ENCODE results near the gene TYW1B.
"Not testable (repeated sequence)": the region's sequence is repeated elsewhere in the genome, so short reads cannot be mapped to it uniquely, and the experiment has no call there.

The TYW1B gene

GRCh38 chr7:72827839-72828591 is at the start of gene TYW1B:
TSS of gene TYW1B (minus strand) at chr7:72828200. CDS start at chr7:72828075, 125 bp downstream.
- Histone ChIP-seq H2AFZ (ENCODE audit: low read depth) (peak within 1 kb of the TSS; percentile 72), H4K20me1 (ENCODE audit: insufficient read depth) (peaks cover 10% of the 10 kb centered on the region; the same call in 1 of the 2 replicates), H3K79me2 (ENCODE audit: insufficient read depth, low read depth) (peaks cover 69% of the 10 kb centered on the region), H3K36me3 (ENCODE audit: insufficient read depth) (peaks cover 22% of the 10 kb centered on the region; the same call in 1 of the 2 replicates), H3K4me1 (ENCODE audit: low read depth, poor library complexity, severe bottlenecking) (peaks cover 49% of the 10 kb centered on the region), H3K9ac (peak within 1 kb of the TSS; percentile 73), H3K27ac (peak within 1 kb of the TSS; percentile 64), H3K4me2 (peak within 1 kb of the TSS; percentile 87), H3K4me3 (IDR thresholded peaks at IDR 0.05; ENCODE audit: insufficient read depth, low read depth, low read length) (peak within 1 kb of the TSS; percentile 44)
- H3K27me3 ChIP-seq (ENCODE audit: insufficient read depth, low read depth): not testable (repeated sequence)

- H3K4me1 ChIP-seq (ENCODE audit: low read depth, poor library complexity, severe bottlenecking); H3K36me3 ChIP-seq (ENCODE audit: insufficient read depth); H3K79me2 ChIP-seq (ENCODE audit: insufficient read depth, low read depth); H2AFZ ChIP-seq (ENCODE audit: low read depth); H4K20me1 ChIP-seq (ENCODE audit: insufficient read depth); H3K4me3 ChIP-seq (IDR thresholded peaks at IDR 0.05; ENCODE audit: insufficient read depth, low read depth, low read length); H3K4me2 ChIP-seq; H3K27me3 ChIP-seq (ENCODE audit: insufficient read depth, low read depth); H3K27ac ChIP-seq; H3K9ac ChIP-seq: not testable (repeated sequence)
These were observed 39.6 kb upstream of the TYW1B start for GRCh38 chr7:72867591-72867990.

- not testable (repeated sequence) for H3K4me2 ChIP-seq; H4K20me1 ChIP-seq (ENCODE audit: insufficient read depth); H3K4me3 ChIP-seq (IDR thresholded peaks at IDR 0.05; ENCODE audit: insufficient read depth, low read depth, low read length); H3K27ac ChIP-seq; H3K79me2 ChIP-seq (ENCODE audit: insufficient read depth, low read depth); H3K36me3 ChIP-seq (ENCODE audit: insufficient read depth); H3K4me1 ChIP-seq (ENCODE audit: low read depth, poor library complexity, severe bottlenecking); H3K9ac ChIP-seq; H3K27me3 ChIP-seq (ENCODE audit: insufficient read depth, low read depth); H2AFZ ChIP-seq (ENCODE audit: low read depth)
These were observed 30.9 kb upstream of the TYW1B start for GRCh38 chr7:72858846-72859400.

GRCh38 chr7:72857925-72858324 is 29.9 kb upstream of the TYW1B start:
- not testable (repeated sequence) for H3K36me3 ChIP-seq (ENCODE audit: insufficient read depth); H3K4me1 ChIP-seq (ENCODE audit: low read depth, poor library complexity, severe bottlenecking); H3K27ac ChIP-seq; H4K20me1 ChIP-seq (ENCODE audit: insufficient read depth); H2AFZ ChIP-seq (ENCODE audit: low read depth); H3K4me3 ChIP-seq (IDR thresholded peaks at IDR 0.05; ENCODE audit: insufficient read depth, low read depth, low read length); H3K79me2 ChIP-seq (ENCODE audit: insufficient read depth, low read depth); H3K9ac ChIP-seq; H3K27me3 ChIP-seq (ENCODE audit: insufficient read depth, low read depth); H3K4me2 ChIP-seq

- H3K27me3 ChIP-seq (ENCODE audit: insufficient read depth, low read depth); H3K9ac ChIP-seq; H4K20me1 ChIP-seq (ENCODE audit: insufficient read depth); H3K4me1 ChIP-seq (ENCODE audit: low read depth, poor library complexity, severe bottlenecking); H3K4me3 ChIP-seq (IDR thresholded peaks at IDR 0.05; ENCODE audit: insufficient read depth, low read depth, low read length); H3K27ac ChIP-seq; H3K4me2 ChIP-seq; H3K36me3 ChIP-seq (ENCODE audit: insufficient read depth); H2AFZ ChIP-seq (ENCODE audit: low read depth); H3K79me2 ChIP-seq (ENCODE audit: insufficient read depth, low read depth): not testable (repeated sequence)
These were observed 27.3 kb upstream of the TYW1B start for GRCh38 chr7:72855261-72855660.

GRCh38 chr7:72852937-72853336 is 24.9 kb upstream of the TYW1B start:
- not testable (repeated sequence) for H3K4me2 ChIP-seq; H3K9ac ChIP-seq; H3K4me1 ChIP-seq (ENCODE audit: low read depth, poor library complexity, severe bottlenecking); H3K36me3 ChIP-seq (ENCODE audit: insufficient read depth); H2AFZ ChIP-seq (ENCODE audit: low read depth); H4K20me1 ChIP-seq (ENCODE audit: insufficient read depth); H3K27me3 ChIP-seq (ENCODE audit: insufficient read depth, low read depth); H3K27ac ChIP-seq; H3K79me2 ChIP-seq (ENCODE audit: insufficient read depth, low read depth); H3K4me3 ChIP-seq (IDR thresholded peaks at IDR 0.05; ENCODE audit: insufficient read depth, low read depth, low read length)

GRCh38 chr7:72850746-72851145 is 22.7 kb upstream of the TYW1B start:
- not testable (repeated sequence) for H3K4me2 ChIP-seq; H3K36me3 ChIP-seq (ENCODE audit: insufficient read depth); H3K4me1 ChIP-seq (ENCODE audit: low read depth, poor library complexity, severe bottlenecking); H3K27ac ChIP-seq; H4K20me1 ChIP-seq (ENCODE audit: insufficient read depth); H3K79me2 ChIP-seq (ENCODE audit: insufficient read depth, low read depth); H3K4me3 ChIP-seq (IDR thresholded peaks at IDR 0.05; ENCODE audit: insufficient read depth, low read depth, low read length); H2AFZ ChIP-seq (ENCODE audit: low read depth); H3K27me3 ChIP-seq (ENCODE audit: insufficient read depth, low read depth); H3K9ac ChIP-seq

- H2AFZ ChIP-seq (ENCODE audit: low read depth): not testable (repeated sequence)
These were observed 16.1 kb upstream of the TYW1B start for GRCh38 chr7:72844146-72844545.

GRCh38 chr7:72843166-72843565 is 15.2 kb upstream of the TYW1B start:
- H2AFZ ChIP-seq (ENCODE audit: low read depth); H3K27me3 ChIP-seq (ENCODE audit: insufficient read depth, low read depth); H3K27ac ChIP-seq; H3K79me2 ChIP-seq (ENCODE audit: insufficient read depth, low read depth); H4K20me1 ChIP-seq (ENCODE audit: insufficient read depth); H3K36me3 ChIP-seq (ENCODE audit: insufficient read depth); H3K4me1 ChIP-seq (ENCODE audit: low read depth, poor library complexity, severe bottlenecking); H3K4me2 ChIP-seq; H3K4me3 ChIP-seq (IDR thresholded peaks at IDR 0.05; ENCODE audit: insufficient read depth, low read depth, low read length); H3K9ac ChIP-seq: not testable (repeated sequence)

More at GRCh38 chr7:72844146-72844545, 16.1 kb upstream of the TYW1B start:
- H3K27ac ChIP-seq; H3K4me2 ChIP-seq; H3K79me2 ChIP-seq (ENCODE audit: insufficient read depth, low read depth); H3K27me3 ChIP-seq (ENCODE audit: insufficient read depth, low read depth); H3K36me3 ChIP-seq (ENCODE audit: insufficient read depth); H4K20me1 ChIP-seq (ENCODE audit: insufficient read depth); H3K4me1 ChIP-seq (ENCODE audit: low read depth, poor library complexity, severe bottlenecking); H3K4me3 ChIP-seq (IDR thresholded peaks at IDR 0.05; ENCODE audit: insufficient read depth, low read depth, low read length); H3K9ac ChIP-seq: not testable (repeated sequence)

GRCh38 chr7:72840966-72841511 is 13.0 kb upstream of the TYW1B start:
- H3K79me2 ChIP-seq (ENCODE audit: insufficient read depth, low read depth); H3K9ac ChIP-seq; H2AFZ ChIP-seq (ENCODE audit: low read depth); H4K20me1 ChIP-seq (ENCODE audit: insufficient read depth); H3K4me1 ChIP-seq (ENCODE audit: low read depth, poor library complexity, severe bottlenecking); H3K4me3 ChIP-seq (IDR thresholded peaks at IDR 0.05; ENCODE audit: insufficient read depth, low read depth, low read length); H3K27me3 ChIP-seq (ENCODE audit: insufficient read depth, low read depth); H3K4me2 ChIP-seq; H3K27ac ChIP-seq: not testable (repeated sequence)
- peaks cover 12% of the 10 kb centered on the region; the same call in 1 of the 2 replicates for H3K36me3 ChIP-seq (ENCODE audit: insufficient read depth)
